GM12878 (cell line): ENCODE measurements around the gene LHFPL3. TPM values are rescaled to one million over a fixed set of nuclear protein-coding genes. Genes with fewer than 3 reads are reported as not detected.

ENCODE experiments used
- ATAC-seq: fragments of 200-7000 bp; cut with Tn5 transposase; 3 replicates; pipeline ENCODE4 v1.9.1; 2020; ENCODE audit warnings: mild to moderate bottlenecking, moderate library complexity
- BruUV-seq: library from RNA; stranded (reverse); fragments of 400-500 nt; replicated peaks from 2 replicates; lab custom pipeline; 2021; lab: Mats Ljungman, UMichigan
- CTCF ChIA-PET: fragments of 300-600 bp; sonication (Branson Sonifier 250); formaldehyde crosslinking; extraction: SDS; loops from one replicate; lab custom pipeline; 2021; ENCODE audit warnings: inconsistent platforms; lab: Yijun Ruan, JAX
- POLR2A ChIA-PET: fragments of 350-600 bp; formaldehyde crosslinking; extraction: SDS; loops from one replicate; lab custom pipeline; 2021; ENCODE audit warnings: inconsistent platforms; lab: Charles Lee
- RAD21 ChIA-PET: fragments of 300-600 bp; sonication (Branson Sonifier 250); formaldehyde crosslinking; loops from one replicate; lab custom pipeline; 2023; ENCODE audit warnings: antibody characterized with exemption; ENCODE audit not compliant: unreplicated experiment; lab: Charles Lee
- SMC1A ChIA-PET: fragments of 300-600 bp; sonication (Branson Sonifier 250); formaldehyde crosslinking; loops from one replicate; lab custom pipeline; 2023; ENCODE audit not compliant: unreplicated experiment, uncharacterized antibody; lab: Charles Lee
- DNase-seq: peaks from one replicate; pipeline ENCODE4 v3.0.0-alpha.2; 2011; ENCODE audit warnings: low read depth, low spot score
- FAIRE-seq: peaks from 3 replicates; lab custom pipeline; 2011; peaks lifted over from hg19 to GRCh38; lab: Jason Lieb, UNC
- H2AFZ ChIP-seq: 2 replicates; pipeline ENCODE4 v1.6.0; 2011; ENCODE audit warnings: low read depth, low read length, control low read depth; ENCODE audit not compliant: control insufficient read depth
- H3K27ac ChIP-seq: 2 replicates; pipeline ENCODE4 v1.5.1; 2011; ENCODE audit warnings: control low read depth; ENCODE audit not compliant: control insufficient read depth, insufficient read depth
- H3K27me3 ChIP-seq, 2 experiments: replicated peaks in 1 of 2; 2 replicates each; pipeline versions ENCODE4 v1.6.0 to v1.6.1; 2011; ENCODE audit warnings: low read length in 1 of 2; ENCODE audit not compliant: control insufficient read depth in 2 of 2, insufficient read depth in 2 of 2
- H3K36me3 ChIP-seq, 2 experiments: 2 replicates each; pipeline ENCODE4 v1.5.1; 2011; ENCODE audit warnings: low read length in 1 of 2; ENCODE audit not compliant: control insufficient read depth in 2 of 2, insufficient read depth in 2 of 2
- H3K4me1 ChIP-seq: 2 replicates; pipeline ENCODE4 v1.6.1; 2011; ENCODE audit warnings: mild to moderate bottlenecking, low read length, moderate library complexity, mixed read lengths; ENCODE audit not compliant: control insufficient read depth, insufficient read depth
- H3K4me2 ChIP-seq: 2 replicates; pipeline ENCODE4 v1.6.0; 2011; ENCODE audit warnings: control low read depth; ENCODE audit not compliant: control insufficient read depth, insufficient read depth
- H3K4me3 ChIP-seq: fragments of 200-600 bp; sonication (generic); 2 replicates; pipeline ENCODE4 v1.5.1; 2016
- H3K79me2 ChIP-seq: 2 replicates; pipeline ENCODE4 v1.6.0; 2011; ENCODE audit warnings: low read length; ENCODE audit not compliant: control insufficient read depth, insufficient read depth
- H3K9ac ChIP-seq: 2 replicates; pipeline ENCODE4 v1.8.0; 2011; ENCODE audit warnings: low read length, control low read depth, mixed read lengths; ENCODE audit not compliant: control insufficient read depth, insufficient read depth
- H3K9me3 ChIP-seq: replicated peaks from 3 replicates; pipeline ENCODE4 v1.5.1; 2011; ENCODE audit warnings: mild to moderate bottlenecking, low read length; ENCODE audit not compliant: control insufficient read depth, insufficient read depth
- H4K20me1 ChIP-seq: 2 replicates; pipeline ENCODE4 v1.6.0; 2011; ENCODE audit not compliant: control insufficient read depth, insufficient read depth
- EP300 ChIP-seq, 2 experiments: fragments of 150-350 bp in 1 of 2; IDR thresholded peaks; 2 replicates each; pipeline ENCODE4 v1.6.1; 2011 to 2012; ENCODE audit warnings: low read depth in 2 of 2, low read length in 2 of 2, borderline replicate concordance in 1 of 2, improper control_type of control experiment in 1 of 2, inconsistent platforms in 1 of 2; ENCODE audit not compliant: control insufficient read depth in 1 of 2
- ETV6 ChIP-seq, 2 experiments: fragments of 450-650 bp in 1 of 2; IDR thresholded peaks in 1 of 2; conservative IDR thresholded peaks in 1 of 2; 2 replicates each; pipeline ENCODE4 v1.6.1; 2014; ENCODE audit warnings: antibody characterized with exemption in 1 of 2, borderline replicate concordance in 1 of 2, low read depth in 1 of 2, mild to moderate bottlenecking in 1 of 2, moderate library complexity in 1 of 2
- HDAC2 ChIP-seq: fragments of 200-600 bp; sonication (generic); IDR thresholded peaks from 2 replicates; pipeline ENCODE4 v1.6.1; 2017
- JUND ChIP-seq: IDR thresholded peaks from 2 replicates; pipeline ENCODE4 v1.6.1; 2012; ENCODE audit warnings: low read depth, mild to moderate bottlenecking, low read length, improper control_type of control experiment, moderate library complexity
- NFYA ChIP-seq: IDR thresholded peaks from 2 replicates; pipeline ENCODE4 v1.6.1; 2011; ENCODE audit warnings: low read depth, mild to moderate bottlenecking, low read length, improper control_type of control experiment, borderline replicate concordance
- NKRF ChIP-seq: fragments of 450-650 bp; conservative IDR thresholded peaks from 2 replicates; pipeline ENCODE4 v1.6.1; 2017; ENCODE audit warnings: mild to moderate bottlenecking, moderate library complexity
- NR2C2 ChIP-seq: IDR thresholded peaks from 2 replicates; pipeline ENCODE4 v1.6.1; 2011; ENCODE audit warnings: borderline replicate concordance, low read depth; ENCODE audit not compliant: control insufficient read depth, insufficient read length
- SMAD5 ChIP-seq: IDR thresholded peaks from 2 replicates; pipeline ENCODE4 v1.6.1; 2016; ENCODE audit warnings: antibody characterized with exemption, low read depth
- SUZ12 ChIP-seq: fragments of 200-600 bp; sonication (generic); IDR thresholded peaks from one replicate; pipeline ENCODE4 v1.6.1; 2018; ENCODE audit warnings: antibody characterized with exemption, mild to moderate bottlenecking; ENCODE audit not compliant: unreplicated experiment
- TCF7 ChIP-seq: IDR thresholded peaks from 2 replicates; pipeline ENCODE4 v1.6.1; 2014; ENCODE audit warnings: antibody characterized with exemption, borderline replicate concordance
- ZNF384 ChIP-seq: IDR thresholded peaks from 2 replicates; pipeline ENCODE4 v1.6.1; 2012; ENCODE audit warnings: low read depth, mild to moderate bottlenecking, low read length, improper control_type of control experiment, borderline replicate concordance
- WGBS: methylation state at CpG from one replicate; pipeline ENCODE4 v1.1.6; 2016; ENCODE audit warnings: low lambda C conversion rate; ENCODE audit not compliant: insufficient replicate concordance, insufficient coverage; ENCODE audit errors: missing lambda C conversion rate; 5-methylcytosine and 5-hydroxymethylcytosine counted together
- in situ Hi-C: fragments of 300-500 bp; cut with MboI; formaldehyde crosslinking; loops from 9 replicates; pipeline ENCODE4 v1.14.3; 2018; ENCODE audit warnings: mixed read lengths
- intact Hi-C: fragments of 100-400 bp; cut with micrococcal nuclease; formaldehyde crosslinking; loops from one replicate; pipeline ENCODE4 v1.14.2; 2022; ENCODE audit not compliant: unreplicated experiment
- polyA plus RNA-seq, 11 experiments: library from polyadenylated mRNA; depleted of rRNA in 4 of 11; unstranded in 6 of 11; stranded (reverse) in 5 of 11; fragments of >200 nt; fragmentation: Nextera tagmentation in 4 of 11; fragmentation: Illumina TruSeq in 1 of 11; extraction: Ambion mirVana in 4 of 11; extraction: Trizol in 1 of 11; gene quantifications; 1 replicate in 1 of 11; 2 replicates in 10 of 11; pipeline versions ENCODE4 v1.2.1 to v1.2.3, GENCODE V29; 2011 to 2016; ENCODE audit warnings: inconsistent platforms in 2 of 11, missing spikeins in 2 of 11, low read depth in 1 of 11
- total RNA-seq, 4 experiments: library from RNA; depleted of rRNA in 3 of 4; stranded (reverse); fragments of >200 nt in 3 of 4; fragmentation: Illumina TruSeq in 1 of 4; extraction: Trizol in 1 of 4; gene quantifications; 2 replicates each; pipeline versions ENCODE4 v1.2.1 to v1.2.3, GENCODE V29; 2013 to 2021

Gene LHFPL3
- total and polyA plus RNA-seq, 10 of the 15 experiments (the other 5 are each of a cell fraction or from before 2014, with no cell fraction given), result 0.09 TPM; not detected in 9

- TF ChIP-seq NKRF, result no peak
- no peak for TF ChIP-seq JUND
- no peak for TF ChIP-seq ETV6 (conservative IDR thresholded peaks at IDR 0.05 in 1 of 2, IDR thresholded peaks at IDR 0.05 in 1 of 2; ENCODE audit: borderline replicate concordance in 1 of 2, low read depth in 1 of 2)
- TF ChIP-seq TCF7, result no peak
- TF ChIP-seq NR2C2, result no peak
- no peak for TF ChIP-seq HDAC2
- TF ChIP-seq ZNF384, result no peak
Observed at GRCh38 chr7:104550362-104550761, 222.0 kb downstream of the LHFPL3 start (continued).

- Histone ChIP-seq H3K9me3 (no peaks in the 10 kb centered on the region), H3K79me2 (no peaks in the 10 kb centered on the region), H4K20me1 (no peaks in the 10 kb centered on the region), H2AFZ (no peak overlapping the region), H3K4me3 (no peak overlapping the region), H3K4me2 (no peak overlapping the region), H3K4me1 (no peaks in the 10 kb centered on the region), H3K27me3 (no peaks in the 10 kb centered on the region), H3K27ac (no peak overlapping the region), H3K36me3 (no peaks in the 10 kb centered on the region), H3K9ac (no peak overlapping the region)
- in situ Hi-C loops, result no loop called here
- 0% methylated on average over 1 of the region's 1 CpG for WGBS
- TF ChIP-seq SMAD5, result no peak
- TF ChIP-seq EP300 (IDR thresholded peaks at IDR 0.05; ENCODE audit: borderline replicate concordance in 1 of 2, control insufficient read depth in 1 of 2, low read depth in 2 of 2, low read length in 2 of 2), result no peak
- TF ChIP-seq NFYA, result no peak
- no peak for TF ChIP-seq SUZ12
- no peak for DNase-seq
- ChIA-PET POLR2A (no interaction called here), SMC1A (no interaction called here), CTCF (no interaction called here), RAD21 (no interaction called here)
- intact Hi-C loops, result no loop called here
- no TSS peak for BruUV-seq
- no peak for FAIRE-seq
- no peak for ATAC-seq
Observed at GRCh38 chr7:104551226-104551625, 222.8 kb downstream of the LHFPL3 start.
